ENCODE results near the gene CETN2.
"Not testable (repeated sequence)": the region's sequence is repeated elsewhere in the genome, so short reads cannot be mapped to it uniquely, and the experiment has no call there.

Gene CETN2

GRCh38 chrX:152830312-152831305 is at the start of gene CETN2, which contains the start of gene NSDHL:
Gene CETN2 (minus strand): TSS chrX:152830757. CDS start chrX:152830710, 47 bp downstream.
Gene NSDHL (plus strand): TSS chrX:152831063. CDS start chrX:152846325, 15,262 bp downstream.
- DNase-seq (ENCODE audit: extremely low read depth in 1 of 2, low read depth in 1 of 2) = peak; percentile 78 to 85

- no peak for DNase-seq (ENCODE audit: extremely low read depth in 1 of 2, low read depth in 1 of 2)
These were observed 48.6 kb upstream of the CETN2 start for GRCh38 chrX:152878976-152879755.

- DNase-seq (ENCODE audit: extremely low read depth in 1 of 2, low read depth in 1 of 2) = no peak
These were observed 46.6 kb upstream of the CETN2 start for GRCh38 chrX:152876931-152877840.

- DNase-seq (ENCODE audit: extremely low read depth in 1 of 2, low read depth in 1 of 2) = no peak
These were observed 42.8 kb upstream of the CETN2 start for GRCh38 chrX:152873361-152873760.

- DNase-seq (ENCODE audit: extremely low read depth in 1 of 2, low read depth in 1 of 2) = no peak
These were observed 42.0 kb upstream of the CETN2 start for GRCh38 chrX:152872522-152872921.

GRCh38 chrX:152871260-152871659 is 40.7 kb upstream of the CETN2 start:
- DNase-seq (ENCODE audit: extremely low read depth in 1 of 2, low read depth in 1 of 2) = no peak

GRCh38 chrX:152869972-152870371 is 39.4 kb upstream of the CETN2 start:
- no peak for DNase-seq (ENCODE audit: extremely low read depth in 1 of 2, low read depth in 1 of 2)

- DNase-seq (ENCODE audit: extremely low read depth in 1 of 2, low read depth in 1 of 2) = no peak
These were observed 35.8 kb upstream of the CETN2 start for GRCh38 chrX:152866386-152866785.

GRCh38 chrX:152865232-152865920 is 34.8 kb upstream of the CETN2 start:
- DNase-seq (ENCODE audit: extremely low read depth in 1 of 2, low read depth in 1 of 2) = no peak

- no peak for DNase-seq (ENCODE audit: extremely low read depth in 1 of 2, low read depth in 1 of 2)
These were observed 31.3 kb upstream of the CETN2 start for GRCh38 chrX:152861826-152862225.

GRCh38 chrX:152861116-152861515 is 30.6 kb upstream of the CETN2 start:
- no peak for DNase-seq (ENCODE audit: extremely low read depth in 1 of 2, low read depth in 1 of 2)

- DNase-seq (ENCODE audit: extremely low read depth in 1 of 2, low read depth in 1 of 2) = no peak
These were observed 23.4 kb upstream of the CETN2 start for GRCh38 chrX:152853986-152854385.

GRCh38 chrX:152850465-152850864 is 19.9 kb upstream of the CETN2 start:
- no peak for DNase-seq (ENCODE audit: extremely low read depth in 1 of 2, low read depth in 1 of 2)

GRCh38 chrX:152847281-152847680 is 16.7 kb upstream of the CETN2 start:
- no peak for DNase-seq (ENCODE audit: extremely low read depth in 1 of 2, low read depth in 1 of 2)

GRCh38 chrX:152845618-152846240 is 15.2 kb upstream of the CETN2 start:
- no peak for DNase-seq (ENCODE audit: extremely low read depth in 1 of 2, low read depth in 1 of 2)

- DNase-seq (ENCODE audit: extremely low read depth in 1 of 2, low read depth in 1 of 2) = no peak
These were observed 13.7 kb upstream of the CETN2 start for GRCh38 chrX:152844256-152844655.

- no peak for DNase-seq (ENCODE audit: extremely low read depth in 1 of 2, low read depth in 1 of 2)
These were observed 13.3 kb upstream of the CETN2 start for GRCh38 chrX:152843852-152844251.

GRCh38 chrX:152842772-152843338 is 12.3 kb upstream of the CETN2 start:
- DNase-seq (ENCODE audit: extremely low read depth in 1 of 2, low read depth in 1 of 2) = no peak

- not testable (repeated sequence) for DNase-seq (ENCODE audit: extremely low read depth in 1 of 2, low read depth in 1 of 2)
These were observed 4.9 kb upstream of the CETN2 start for GRCh38 chrX:152835470-152835869.

Measured in activated CD8-positive, alpha-beta memory T cell treated with anti-CD3 and anti-CD28 coated beads for 1 hour (primary cell).